Stimulated activated CD8-positive, alpha-beta memory T cell treated with anti-CD3 and anti-CD28 coated beads, Interleukin-12 subunit alpha, Interleukin-12 subunit beta, amount 100 ng/mL, for 4 hours (primary cell): Measurements from ENCODE around the gene C19orf33.
"Not testable (repeated sequence)": the region's sequence is repeated elsewhere in the genome, so short reads cannot be mapped to it uniquely, and the experiment has no call there.

Experiments
- DNase-seq: peaks from one replicate; pipeline ENCODE4 v3.0.0-alpha.2; 2020; ENCODE audit warnings: low read depth

Gene C19orf33

GRCh38 chr19:38303517-38304351, at the start of gene C19orf33:
Gene C19orf33 (plus strand): TSS chr19:38304251. CDS start chr19:38304262, 11 bp downstream.
- DNase-seq = no peak

- DNase-seq = no peak
Observed at GRCh38 chr19:38255383-38256014, 48.6 kb upstream of the C19orf33 start.

DNA sequence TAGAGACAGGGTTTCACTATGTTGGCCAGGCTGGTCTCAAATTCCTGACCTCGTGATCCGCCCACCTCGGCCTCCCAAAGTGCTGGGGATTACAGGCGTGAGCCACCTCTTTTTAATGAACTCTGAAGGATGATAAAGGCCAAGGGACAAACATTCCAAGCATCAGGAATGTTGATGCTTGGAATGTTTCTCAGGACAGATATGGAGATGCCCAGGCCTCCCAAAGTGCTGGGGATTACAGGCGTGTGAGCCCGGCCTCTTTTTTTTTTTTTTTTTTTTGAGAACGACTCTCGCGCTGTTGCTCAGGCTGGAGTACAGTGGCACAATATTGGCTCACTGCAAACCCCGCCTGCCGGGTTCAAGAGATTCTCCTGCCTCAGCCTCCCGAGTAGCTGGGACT, 42.1 kb upstream of the C19orf33 start:
- DNase-seq = not testable (repeated sequence)

DNA sequence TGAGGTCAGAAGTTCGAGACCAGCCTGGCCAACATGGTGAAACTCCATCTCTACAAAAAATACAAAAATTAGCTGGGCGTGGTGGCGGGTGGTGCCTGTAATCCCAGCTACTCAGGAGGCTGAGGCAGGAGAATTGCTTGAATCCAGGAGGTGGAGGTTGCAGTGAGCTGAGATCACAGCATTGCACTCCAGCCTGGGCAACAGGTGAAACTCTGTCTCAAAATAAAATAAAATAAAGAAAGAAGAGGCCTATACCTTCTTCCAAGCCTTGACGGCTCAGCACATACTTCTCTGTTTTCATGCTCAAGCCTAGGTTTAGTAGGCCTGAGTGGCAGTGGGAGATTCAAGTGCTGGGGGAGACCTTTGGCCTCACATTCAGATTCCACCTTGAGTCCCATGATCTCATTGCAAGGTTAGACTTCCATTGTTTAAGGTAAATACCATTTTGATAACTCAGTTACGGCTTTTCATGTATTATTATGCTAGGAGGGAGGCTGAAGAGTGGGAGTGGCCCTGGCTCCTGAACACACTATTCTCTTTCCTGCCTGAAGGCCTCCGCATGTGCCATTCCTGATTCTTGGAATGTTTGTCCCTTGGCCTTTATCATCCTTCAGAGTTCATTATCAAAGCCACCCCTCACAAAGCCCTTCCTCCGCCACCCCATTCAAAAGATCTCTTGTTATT, 41.3 kb upstream of the C19orf33 start:
- no peak for DNase-seq

- peak; percentile 61 for DNase-seq
Observed at GRCh38 chr19:38263689-38264485, 40.2 kb upstream of the C19orf33 start.

DNA sequence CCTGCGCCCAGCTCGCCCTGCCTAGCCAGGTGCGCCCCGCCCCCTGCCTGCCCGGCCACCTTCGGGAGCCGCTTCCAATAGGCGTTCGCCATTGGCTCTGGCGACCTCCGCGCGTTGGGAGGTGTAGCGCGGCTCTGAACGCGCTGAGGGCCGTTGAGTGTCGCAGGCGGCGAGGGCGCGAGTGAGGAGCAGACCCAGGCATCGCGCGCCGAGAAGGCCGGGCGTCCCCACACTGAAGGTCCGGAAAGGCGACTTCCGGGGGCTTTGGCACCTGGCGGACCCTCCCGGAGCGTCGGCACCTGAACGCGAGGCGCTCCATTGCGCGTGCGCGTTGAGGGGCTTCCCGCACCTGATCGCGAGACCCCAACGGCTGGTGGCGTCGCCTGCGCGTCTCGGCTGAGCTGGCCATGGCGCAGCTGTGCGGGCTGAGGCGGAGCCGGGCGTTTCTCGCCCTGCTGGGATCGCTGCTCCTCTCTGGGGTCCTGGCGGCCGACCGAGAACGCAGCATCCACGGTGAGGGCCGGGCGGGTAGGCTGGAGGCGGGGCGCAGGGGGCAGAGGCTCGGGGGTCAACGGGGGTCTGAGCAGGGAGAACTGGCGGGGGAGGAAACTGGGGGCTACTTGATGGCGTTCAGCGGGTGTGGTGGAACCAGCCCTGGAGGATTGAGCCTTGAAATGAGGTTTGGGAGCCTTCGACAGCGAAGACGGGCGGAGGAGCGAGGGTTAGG, 39.4 kb upstream of the C19orf33 start, which contains the start of gene SPINT2:
Gene SPINT2 (plus strand): TSS at position 88 of the 727 bp plus-strand sequence. CDS start 320 bp downstream, at position 408.
- DNase-seq = peak; percentile 25

GRCh38 chr19:38265213-38265861, 38.7 kb upstream of the C19orf33 start:
- DNase-seq = no peak

GRCh38 chr19:38265921-38266429, 38.1 kb upstream of the C19orf33 start:
- DNase-seq = no peak

DNA sequence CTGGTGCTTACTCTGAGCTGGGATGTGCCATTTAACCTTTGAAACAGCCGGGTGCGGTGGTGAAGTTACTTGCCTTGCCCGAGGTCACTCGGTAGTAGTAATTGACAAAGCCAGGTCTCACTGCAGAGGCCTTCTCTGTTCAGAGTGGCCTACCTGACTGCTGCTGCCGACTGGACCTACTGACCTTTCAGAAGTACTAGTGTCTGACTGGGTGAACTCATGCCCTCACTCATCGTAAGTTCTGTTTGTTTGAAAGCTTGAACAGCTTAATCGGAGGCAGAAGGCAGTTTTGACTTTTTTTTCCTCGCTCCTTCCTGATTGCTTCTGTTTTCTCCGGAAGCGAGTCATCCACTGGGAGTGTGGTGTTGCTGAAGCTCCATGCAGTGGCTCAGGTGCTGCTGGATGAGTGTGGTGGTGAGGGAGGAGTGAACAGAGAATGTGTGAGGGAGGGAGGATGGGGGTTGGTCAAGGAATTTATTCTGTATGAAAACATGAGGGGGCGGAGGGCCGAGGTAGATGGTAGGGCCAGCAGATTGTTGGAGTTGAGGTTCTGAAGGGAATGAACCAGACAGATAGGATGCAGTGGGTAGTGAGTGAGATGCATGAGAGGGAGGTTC, 37.0 kb upstream of the C19orf33 start:
- no peak for DNase-seq

GRCh38 chr19:38267761-38268483, 36.1 kb upstream of the C19orf33 start:
- no peak for DNase-seq

GRCh38 chr19:38268539-38268938, 35.5 kb upstream of the C19orf33 start:
- DNase-seq = no peak

- no peak for DNase-seq
Observed at GRCh38 chr19:38270587-38271167, 33.4 kb upstream of the C19orf33 start.

- DNase-seq = no peak
Observed at GRCh38 chr19:38273499-38273898, 30.6 kb upstream of the C19orf33 start.

- no peak for DNase-seq
Observed at GRCh38 chr19:38274739-38275138, 29.3 kb upstream of the C19orf33 start.

DNA sequence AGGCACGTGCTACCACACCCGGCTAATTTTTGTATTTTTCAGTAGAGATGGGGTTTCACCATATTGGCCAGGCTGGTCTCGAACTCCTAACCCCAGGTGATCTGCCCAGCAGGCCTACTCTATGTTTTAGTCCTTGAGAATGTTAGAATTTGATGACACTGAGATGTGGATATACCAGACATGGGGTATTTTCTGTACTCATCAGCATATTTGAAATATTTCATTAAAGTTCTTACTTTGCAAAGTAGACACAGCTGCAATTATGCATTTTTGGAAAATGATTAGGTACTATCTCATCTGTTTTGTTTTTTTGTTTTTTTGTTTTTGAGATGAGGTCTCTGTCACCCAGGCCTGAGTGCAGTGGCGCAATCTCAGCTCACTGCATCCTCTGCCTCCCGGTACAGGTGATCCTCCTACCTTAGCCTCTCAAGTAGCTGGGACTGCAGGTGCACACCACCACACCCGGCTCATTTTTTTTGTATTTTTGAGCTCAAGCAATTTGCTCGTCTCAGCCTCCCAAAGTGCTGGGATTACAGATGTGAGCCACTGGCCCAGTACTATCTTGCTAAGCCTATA, 27.0 kb upstream of the C19orf33 start:
- DNase-seq = no peak

- DNase-seq = no peak
Observed at GRCh38 chr19:38277549-38277948, 26.5 kb upstream of the C19orf33 start.

DNA sequence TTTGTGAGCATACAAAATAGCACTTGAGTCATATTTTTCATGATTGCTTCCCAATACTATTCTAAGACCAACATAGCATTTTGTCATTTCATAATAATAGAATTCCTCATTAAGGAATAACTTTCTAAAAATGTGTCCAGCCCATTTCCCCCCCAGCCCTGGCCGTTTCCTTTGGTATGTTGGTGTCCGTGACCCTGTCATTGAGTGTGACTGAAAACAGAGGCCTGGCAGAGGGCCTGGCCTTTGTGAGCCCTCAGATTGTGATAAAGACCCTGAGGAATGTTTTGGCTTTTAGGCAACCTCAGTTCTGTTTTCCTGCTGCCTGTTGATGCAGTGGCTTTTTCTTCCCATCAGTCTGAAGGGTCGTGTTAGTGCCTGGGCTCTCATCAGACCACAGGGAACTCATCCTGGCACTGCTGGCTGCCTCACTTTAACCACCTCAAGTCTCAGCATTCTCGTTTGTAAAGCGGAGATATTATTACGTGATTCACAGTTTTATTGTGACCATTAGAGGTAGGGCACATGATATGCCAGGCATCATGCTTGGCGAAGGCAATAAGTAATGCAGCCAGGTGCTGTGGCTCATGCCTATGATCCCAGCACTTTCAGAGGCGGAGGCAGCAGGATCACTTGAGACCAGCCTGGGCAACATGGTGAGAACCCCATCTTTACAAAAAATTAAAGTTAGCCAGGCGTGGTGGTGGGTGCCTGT, 25.9 kb upstream of the C19orf33 start:
- no peak for DNase-seq

DNA sequence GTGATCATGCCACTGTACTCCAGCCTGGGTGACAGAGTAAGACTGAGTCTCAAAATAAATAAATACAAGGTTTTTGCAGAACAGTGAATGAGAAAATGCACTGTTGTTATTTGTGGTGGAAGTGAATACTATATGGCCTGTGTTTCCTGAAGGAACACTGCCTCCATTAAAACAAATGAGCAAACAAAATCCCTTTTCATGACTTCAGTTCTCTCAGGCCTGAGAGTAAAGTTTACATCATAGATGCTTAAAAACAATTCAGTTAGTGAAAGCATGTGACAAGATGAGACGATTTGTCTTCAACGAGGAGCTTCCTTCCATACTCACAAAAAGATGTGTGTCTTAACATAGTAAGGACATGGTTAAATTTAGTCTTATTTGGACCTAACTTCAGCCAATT, 25.3 kb upstream of the C19orf33 start:
- no peak for DNase-seq
